ENCODE results near the gene PDE4B.

DNA sequence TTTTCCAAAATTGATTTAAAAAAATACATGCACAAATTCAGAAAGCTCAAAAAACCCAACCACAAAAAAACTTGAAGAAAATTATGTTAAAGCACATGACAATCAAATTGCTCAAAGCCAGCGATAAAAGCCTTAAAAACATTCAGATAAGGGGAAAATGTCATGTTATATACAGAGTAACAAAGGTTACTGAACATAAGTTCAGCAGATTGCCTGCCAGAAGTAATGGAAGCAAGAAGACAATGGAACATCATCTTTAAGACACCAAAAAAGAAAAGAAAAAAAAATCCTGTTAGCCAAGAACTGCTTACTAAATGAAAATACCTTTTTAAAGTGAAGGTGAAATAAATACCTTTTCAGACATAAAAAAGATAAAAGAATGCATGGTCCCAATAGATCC, 594.0 kb downstream of the PDE4B start:
- TF ChIP-seq, protein P1, sequence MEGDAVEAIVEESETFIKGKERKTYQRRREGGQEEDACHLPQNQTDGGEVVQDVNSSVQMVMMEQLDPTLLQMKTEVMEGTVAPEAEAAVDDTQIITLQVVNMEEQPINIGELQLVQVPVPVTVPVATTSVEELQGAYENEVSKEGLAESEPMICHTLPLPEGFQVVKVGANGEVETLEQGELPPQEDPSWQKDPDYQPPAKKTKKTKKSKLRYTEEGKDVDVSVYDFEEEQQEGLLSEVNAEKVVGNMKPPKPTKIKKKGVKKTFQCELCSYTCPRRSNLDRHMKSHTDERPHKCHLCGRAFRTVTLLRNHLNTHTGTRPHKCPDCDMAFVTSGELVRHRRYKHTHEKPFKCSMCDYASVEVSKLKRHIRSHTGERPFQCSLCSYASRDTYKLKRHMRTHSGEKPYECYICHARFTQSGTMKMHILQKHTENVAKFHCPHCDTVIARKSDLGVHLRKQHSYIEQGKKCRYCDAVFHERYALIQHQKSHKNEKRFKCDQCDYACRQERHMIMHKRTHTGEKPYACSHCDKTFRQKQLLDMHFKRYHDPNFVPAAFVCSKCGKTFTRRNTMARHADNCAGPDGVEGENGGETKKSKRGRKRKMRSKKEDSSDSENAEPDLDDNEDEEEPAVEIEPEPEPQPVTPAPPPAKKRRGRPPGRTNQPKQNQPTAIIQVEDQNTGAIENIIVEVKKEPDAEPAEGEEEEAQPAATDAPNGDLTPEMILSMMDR (IDR thresholded peaks at IDR 0.05; ENCODE audit: low read depth, low read length), result no peak
- no peak for TF ChIP-seq EZH2phosphoT487 (IDR thresholded peaks at IDR 0.05; ENCODE audit: low read depth)
